Astrocyte of the hippocampus (primary cell): ENCODE results near the gene RAG1.
A peak's percentile ranks its signal among the peaks of the same experiment; 100 is the strongest.
"Not testable (repeated sequence)": the region's sequence is repeated elsewhere in the genome, so short reads cannot be mapped to it uniquely, and the experiment has no call there.

ENCODE experiments used
- DNase-seq: peaks from one replicate; pipeline ENCODE4 v3.0.0; 2011; ENCODE audit warnings: low read depth, low spot score

Gene RAG1

DNA sequence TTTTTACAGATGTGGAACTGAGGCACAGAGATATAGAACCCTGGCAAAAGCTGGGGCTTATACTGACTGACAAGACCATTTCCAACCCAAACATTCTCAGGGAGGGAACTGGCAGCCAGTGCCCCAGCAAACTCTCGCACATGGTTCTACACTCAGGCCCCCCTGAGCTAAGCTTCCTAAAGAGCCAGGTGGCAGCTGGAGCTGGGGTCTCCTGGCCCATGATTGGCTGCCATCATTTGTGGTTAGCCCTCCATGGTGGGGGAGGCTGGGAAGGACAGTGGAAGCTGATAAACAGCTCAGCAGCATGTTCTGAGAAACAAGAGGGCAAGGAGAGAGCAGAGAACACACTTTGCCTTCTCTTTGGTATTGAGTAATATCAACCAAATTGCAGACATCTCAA lies at the start of gene RAG1:
Gene RAG1 (plus strand): TSS at position 314 of the 400 bp plus-strand sequence. CDS start 5,298 bp downstream, outside the sequence.
- no peak for DNase-seq

DNA sequence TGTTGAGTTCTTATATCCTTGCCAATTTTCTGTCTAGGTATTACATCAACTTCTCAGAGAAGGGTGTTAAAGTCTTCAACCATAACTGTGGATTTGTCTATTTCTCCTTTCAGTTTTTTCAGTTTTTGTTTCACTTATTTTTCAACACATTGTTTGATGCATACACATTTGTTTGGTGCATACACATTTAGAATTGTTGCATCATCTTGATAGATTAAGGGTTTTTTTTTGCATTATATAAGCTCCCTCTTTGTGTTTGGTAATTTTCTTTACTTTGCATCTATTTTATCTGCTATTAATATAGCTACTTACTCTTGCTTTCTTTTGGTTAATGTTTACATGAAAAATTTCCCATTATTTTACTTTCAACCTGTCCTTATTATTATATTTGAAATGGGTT lies 37.0 kb upstream of the RAG1 start:
- DNase-seq: no peak

DNA sequence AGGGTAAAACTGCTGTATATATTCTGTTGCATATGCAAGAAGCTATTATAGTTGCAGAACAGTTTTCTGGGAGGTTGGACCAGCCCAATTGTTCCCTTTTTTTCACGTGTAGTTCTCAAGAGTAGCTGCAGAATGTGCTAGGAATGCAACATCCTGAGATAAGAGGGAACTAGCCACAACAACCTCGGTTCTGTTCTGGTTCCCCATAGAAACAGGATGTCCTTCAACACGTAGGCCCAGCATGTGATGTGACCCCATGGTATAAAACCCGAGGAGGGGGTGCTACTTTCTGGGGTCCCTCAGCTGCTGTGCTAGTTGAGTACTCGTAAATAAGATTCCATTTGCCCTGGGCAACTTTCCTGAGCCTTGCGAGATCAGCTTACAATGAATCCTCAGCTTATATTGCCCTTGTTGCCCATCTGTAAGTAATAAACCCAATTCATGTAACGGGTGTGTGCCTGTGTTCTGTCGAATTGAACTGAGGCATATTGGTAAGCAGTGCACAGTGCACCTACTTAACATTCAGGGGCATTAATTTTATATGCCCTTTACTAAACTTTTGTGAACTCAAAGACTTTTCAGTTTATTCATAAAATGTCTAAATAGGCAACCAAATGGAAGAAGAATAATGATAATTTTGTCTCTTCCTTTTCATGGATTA lies 34.7 kb upstream of the RAG1 start:
- DNase-seq: peak; percentile 12

DNA sequence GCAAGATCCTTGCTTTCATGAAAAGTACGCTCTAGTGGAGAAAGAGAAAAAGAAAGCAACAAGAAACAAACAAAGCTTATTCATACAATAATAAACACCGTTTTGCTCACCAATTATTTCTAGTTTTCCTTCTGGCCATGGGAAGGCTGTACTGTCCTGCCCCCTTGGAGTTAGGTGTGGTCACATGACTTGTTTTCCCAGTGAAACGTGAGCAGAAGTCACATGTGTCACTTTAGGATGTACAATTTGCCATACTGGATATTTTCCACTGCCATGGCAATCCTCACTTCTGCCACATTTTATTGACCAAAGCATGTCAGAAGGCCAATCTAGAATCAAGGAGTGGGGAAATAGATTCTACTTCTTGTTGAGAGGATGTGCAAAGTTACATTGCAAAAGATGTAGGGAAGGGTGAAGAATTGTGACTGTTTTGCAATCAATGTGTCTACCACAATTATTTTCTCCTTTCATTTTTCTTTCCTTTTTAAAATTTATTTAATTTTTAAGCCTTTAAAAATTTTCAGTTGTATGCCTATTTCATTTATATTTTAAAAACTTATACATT lies 33.4 kb upstream of the RAG1 start:
- no peak for DNase-seq

DNA sequence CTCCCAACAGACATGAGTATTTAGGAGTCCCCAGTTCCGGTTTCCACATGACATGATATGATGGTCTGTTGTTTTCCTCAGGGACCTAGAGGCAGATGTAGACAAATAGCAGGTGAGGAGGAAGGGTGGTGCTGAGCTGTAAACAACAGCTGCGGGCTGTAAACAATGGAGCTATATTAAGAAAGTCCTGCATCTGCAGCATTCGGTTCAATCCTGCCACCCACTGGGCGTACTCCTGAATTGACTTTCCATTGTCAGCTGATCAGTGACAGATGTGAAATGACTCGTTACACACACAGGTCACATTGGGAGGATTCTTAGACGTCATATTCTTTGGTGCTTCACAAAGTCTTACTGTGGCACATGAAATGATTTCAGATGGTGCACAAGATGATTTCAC lies 26.8 kb upstream of the RAG1 start:
- DNase-seq: peak; percentile 46

DNA sequence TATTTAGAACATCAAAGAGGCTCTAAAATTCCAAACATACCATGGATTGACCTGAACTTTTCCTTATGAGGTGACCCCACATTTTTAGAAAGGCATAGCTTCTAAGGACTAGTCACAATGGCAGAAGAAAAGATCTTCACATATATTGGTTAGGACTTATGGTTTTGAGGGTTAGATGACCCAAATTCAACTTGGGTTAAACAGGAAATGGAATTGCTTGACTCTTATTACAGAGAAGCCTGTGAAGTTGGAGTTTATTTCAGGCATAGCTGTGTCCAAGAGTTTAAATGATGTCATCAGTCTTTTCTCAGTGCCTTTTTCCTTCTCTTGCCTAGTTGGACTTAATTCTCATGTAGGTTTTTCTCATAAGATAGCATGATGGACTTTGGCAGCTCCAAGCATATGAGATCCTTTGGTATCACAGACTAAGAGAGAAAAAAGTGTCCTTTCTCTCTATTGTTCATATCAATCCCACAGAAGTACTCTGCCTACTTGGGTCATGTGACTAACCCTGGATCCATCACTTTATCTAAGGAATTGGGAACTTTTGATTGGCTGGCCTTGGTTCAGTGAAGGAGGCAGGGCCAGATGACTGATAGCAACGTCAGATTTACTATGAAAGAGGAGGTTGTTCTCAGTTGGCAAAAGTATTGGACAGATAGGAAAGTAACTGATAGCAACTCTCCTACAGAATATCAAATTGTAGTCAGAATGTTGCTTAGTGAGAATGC lies 17.3 kb upstream of the RAG1 start:
- no peak for DNase-seq

DNA sequence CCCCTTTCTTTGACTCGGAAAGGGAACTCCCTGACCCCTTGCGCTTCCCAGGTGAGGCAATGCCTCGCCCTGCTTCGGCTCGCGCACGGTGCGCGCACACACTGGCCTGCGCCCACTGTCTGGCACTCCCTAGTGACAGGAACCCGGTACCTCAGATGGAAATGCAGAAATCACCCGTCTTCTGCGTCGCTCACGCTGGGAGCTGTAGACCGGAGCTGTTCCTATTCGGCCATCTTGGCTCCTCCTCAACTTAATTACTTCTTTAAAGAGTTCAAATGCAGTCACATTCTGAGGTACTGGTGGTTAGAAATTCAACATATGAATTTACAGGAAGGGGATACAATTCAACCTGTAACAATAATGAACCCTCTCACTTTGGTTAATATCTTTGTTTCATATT lies 10.4 kb upstream of the RAG1 start:
- not testable (repeated sequence) for DNase-seq

DNA sequence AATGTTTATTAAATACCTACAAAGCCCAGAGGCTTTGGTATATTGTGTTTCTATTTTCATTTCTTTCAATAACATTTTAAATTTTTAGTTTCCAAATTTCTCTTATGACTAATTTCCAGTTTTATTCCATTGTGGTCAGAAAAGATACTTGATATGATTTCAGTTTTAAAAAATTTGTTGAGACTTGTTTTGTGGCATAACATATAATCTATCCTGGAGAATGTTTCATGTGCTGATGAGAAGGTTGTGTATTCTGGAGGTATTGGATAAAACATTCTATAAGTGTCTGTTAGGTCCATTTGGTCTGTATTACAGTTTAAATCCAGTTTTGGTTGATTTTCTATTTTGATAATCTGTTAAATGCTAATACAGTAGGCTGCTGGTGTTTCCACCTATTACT lies 9.8 kb upstream of the RAG1 start:
- no peak for DNase-seq

DNA sequence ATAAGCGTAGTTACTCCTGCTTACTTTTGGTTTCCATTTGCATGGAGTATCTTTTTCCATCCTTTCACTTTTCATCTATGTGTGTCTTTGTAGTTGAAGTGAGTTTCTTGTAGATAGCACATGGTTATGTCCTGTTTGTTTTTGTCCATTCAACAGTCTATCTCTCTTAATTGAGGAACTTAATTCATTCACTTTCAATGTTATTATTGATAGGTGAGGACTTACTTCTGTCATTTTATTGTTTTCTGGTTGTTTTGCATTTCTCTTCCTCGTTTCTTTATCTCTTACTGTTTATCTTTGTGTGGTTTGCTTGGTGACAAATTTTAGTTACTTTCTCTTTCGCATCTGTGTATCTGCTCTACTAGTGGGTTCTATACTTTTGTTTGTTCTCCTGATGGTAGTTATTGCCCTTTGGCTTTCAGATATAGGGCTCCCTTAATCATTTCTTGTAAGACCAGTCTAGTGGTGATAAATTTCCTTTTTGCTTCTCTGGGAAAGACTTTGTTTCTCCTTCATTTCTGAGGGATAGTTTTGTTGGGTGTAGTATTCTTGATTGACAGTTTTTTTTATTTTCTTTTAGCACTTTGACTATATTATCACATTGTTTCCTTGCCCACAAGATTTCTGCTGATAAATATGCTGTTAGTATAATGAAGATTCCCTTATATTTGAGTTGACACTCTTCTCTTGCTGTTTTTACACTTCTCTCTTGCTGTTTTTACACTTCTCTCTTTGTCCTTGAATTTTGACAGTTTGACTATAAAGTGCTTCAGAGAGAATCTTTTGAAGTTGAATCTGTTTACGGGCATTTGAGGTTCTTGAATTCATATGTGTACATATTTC lies 9.0 kb upstream of the RAG1 start:
- no peak for DNase-seq

DNA sequence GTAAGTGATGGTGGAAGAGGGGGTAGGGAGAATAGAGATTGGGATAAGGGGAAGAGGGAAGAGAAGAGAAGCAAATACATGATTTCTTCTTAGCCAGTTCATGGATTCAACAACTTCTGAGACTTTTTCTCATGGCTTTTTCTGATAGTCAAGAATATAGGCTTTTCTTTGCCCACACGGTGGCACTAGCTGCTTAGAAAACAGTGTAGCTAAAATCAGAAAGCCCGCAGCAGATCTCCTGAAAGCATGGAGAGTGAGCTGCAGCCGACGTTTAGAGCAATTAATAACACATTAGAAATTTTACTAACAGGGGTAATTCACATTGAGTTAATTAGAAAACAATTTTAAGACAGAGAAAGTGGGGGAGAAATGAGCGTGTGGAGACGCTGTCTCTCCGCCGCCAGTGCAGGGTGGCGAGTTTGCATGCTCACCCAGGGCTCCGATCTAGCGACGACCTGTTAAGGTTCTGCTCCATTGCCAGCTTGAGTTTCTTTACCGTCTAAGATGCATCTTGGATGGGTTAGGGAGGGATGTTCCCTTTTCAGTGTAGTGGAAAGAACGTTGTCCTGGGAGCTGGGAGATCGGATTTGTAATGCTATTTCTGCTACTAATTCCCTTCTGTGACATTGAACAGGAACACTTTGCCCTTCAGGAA lies 3.3 kb upstream of the RAG1 start:
- peak; percentile 79 for DNase-seq

DNA sequence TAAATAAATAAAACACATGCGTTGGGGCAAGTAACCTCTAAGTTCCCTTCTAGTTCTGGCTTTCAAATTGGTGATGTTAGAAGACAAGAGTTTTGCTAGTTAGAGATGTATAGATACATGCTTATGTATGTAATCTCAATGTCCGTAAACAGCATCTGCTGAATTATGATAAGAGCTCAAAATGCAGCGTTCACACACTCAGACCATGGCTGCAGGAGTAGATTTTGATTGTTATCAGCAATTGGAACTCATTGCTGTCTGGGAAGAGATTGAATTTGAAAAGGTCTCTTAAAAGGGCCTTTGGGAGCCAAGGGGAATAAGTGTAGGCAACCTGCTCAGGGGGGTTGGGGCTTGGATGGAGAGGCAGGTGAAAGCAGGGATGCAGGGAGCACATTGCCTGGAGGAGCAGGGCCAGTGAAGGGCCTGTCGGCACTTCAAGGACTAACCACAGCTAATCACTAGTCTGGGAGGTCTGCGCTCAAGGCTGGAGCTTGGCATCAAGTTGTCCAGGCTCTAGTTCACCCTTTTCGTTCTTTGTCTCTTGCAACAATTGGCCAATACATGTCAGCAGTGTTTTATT lies 2.7 kb upstream of the RAG1 start:
- DNase-seq: no peak

DNA sequence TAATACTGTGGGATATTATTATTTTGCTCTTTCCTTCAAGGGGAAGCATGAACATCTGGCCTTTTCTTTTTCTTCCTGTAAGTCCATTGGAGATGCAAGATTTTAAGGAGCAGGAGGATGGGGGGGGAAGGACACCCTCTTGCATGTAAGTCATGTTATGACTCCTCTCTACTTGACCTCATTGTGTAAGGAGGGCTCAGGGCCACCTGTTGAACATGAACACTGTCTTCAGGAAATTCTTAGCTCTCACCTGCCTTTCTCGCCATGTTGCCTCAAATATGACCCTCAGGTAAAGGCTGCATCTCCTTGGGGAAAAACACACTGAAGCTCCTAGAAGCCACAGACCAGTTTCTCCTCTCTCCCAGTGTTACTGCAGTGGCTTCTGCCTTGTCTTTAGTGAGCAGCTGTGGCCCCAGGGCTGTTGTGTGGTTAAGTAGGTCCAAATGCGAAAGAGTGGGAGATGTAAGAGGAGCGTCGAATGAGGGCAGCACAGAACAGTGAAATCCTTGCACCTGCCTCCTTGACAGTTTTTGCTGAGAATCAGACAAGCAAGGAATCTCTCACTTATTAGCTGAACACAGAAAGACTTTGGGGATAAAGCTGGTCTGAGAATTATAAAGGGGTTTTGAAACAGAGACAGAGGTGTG lies 1.3 kb upstream of the RAG1 start:
- DNase-seq: no peak

DNA sequence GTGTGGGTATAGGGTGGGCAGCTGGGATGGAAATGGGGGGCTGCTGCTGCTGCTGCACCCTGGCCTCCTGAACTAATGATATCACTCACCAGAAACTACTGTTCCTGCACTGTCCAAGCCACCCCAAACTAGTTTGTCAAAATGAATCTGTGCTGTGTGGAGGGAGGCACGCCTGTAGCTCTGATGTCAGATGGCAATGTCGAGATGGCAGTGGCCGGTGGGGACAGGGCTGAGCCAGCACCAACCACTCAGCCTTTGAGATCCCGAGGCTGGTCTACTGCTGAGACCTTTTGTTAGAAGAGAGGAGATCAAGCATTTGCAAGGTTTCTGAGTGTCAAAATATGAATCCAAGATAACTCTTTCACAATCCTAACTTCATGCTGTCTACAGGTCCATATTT lies 1.3 kb downstream of the RAG1 start:
- DNase-seq: no peak

DNA sequence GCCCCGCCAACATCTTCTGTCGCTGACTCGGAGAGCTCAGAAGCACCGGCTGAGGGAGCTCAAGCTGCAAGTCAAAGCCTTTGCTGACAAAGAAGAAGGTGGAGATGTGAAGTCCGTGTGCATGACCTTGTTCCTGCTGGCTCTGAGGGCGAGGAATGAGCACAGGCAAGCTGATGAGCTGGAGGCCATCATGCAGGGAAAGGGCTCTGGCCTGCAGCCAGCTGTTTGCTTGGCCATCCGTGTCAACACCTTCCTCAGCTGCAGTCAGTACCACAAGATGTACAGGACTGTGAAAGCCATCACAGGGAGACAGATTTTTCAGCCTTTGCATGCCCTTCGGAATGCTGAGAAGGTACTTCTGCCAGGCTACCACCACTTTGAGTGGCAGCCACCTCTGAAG lies 6.7 kb downstream of the RAG1 start:
- peak; percentile 9 for DNase-seq

DNA sequence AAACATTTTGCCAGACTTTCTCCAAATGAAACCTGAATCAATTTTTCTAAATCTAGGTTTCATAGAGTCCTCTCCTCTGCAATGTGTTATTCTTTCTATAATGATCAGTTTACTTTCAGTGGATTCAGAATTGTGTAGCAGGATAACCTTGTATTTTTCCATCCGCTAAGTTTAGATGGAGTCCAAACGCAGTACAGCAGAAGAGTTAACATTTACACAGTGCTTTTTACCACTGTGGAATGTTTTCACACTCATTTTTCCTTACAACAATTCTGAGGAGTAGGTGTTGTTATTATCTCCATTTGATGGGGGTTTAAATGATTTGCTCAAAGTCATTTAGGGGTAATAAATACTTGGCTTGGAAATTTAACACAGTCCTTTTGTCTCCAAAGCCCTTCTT lies 9.6 kb downstream of the RAG1 start:
- no peak for DNase-seq

DNA sequence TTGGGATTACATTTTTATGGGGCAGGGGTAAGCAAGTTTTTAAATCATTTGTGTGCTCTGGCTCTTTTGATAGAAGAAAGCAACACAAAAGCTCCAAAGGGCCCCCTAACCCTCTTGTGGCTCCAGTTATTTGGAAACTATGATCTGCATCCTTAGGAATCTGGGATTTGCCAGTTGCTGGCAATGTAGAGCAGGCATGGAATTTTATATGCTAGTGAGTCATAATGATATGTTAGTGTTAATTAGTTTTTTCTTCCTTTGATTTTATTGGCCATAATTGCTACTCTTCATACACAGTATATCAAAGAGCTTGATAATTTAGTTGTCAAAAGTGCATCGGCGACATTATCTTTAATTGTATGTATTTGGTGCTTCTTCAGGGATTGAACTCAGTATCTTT lies 10.1 kb downstream of the RAG1 start:
- DNase-seq: peak; percentile 86

DNA sequence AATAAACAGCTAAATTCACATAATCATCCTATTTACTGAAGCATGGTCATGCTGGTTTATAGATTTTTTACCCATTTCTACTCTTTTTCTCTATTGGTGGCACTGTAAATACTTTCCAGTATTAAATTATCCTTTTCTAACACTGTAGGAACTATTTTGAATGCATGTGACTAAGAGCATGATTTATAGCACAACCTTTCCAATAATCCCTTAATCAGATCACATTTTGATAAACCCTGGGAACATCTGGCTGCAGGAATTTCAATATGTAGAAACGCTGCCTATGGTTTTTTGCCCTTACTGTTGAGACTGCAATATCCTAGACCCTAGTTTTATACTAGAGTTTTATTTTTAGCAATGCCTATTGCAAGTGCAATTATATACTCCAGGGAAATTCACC lies 10.7 kb downstream of the RAG1 start:
- DNase-seq: no peak

DNA sequence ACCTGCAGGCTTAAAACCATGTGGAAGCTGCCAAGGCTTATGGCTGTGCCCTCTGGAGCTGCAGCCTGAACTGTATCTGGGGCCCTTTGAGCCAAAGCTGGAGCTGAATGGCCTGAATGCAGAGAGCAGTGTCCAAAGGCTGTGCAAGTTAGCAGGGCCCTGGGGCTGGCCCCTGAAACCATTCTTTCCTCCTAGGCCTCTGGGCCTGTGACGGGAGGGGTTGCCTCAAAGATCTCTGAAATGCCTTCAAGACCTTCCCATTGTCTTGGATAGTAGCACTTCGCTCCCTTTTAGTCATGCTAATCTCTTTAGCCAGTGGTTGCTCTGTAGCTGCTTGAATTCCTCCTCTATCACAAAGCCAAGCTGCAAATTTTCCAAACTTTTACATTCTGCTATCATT lies 13.7 kb downstream of the RAG1 start:
- DNase-seq: no peak

DNA sequence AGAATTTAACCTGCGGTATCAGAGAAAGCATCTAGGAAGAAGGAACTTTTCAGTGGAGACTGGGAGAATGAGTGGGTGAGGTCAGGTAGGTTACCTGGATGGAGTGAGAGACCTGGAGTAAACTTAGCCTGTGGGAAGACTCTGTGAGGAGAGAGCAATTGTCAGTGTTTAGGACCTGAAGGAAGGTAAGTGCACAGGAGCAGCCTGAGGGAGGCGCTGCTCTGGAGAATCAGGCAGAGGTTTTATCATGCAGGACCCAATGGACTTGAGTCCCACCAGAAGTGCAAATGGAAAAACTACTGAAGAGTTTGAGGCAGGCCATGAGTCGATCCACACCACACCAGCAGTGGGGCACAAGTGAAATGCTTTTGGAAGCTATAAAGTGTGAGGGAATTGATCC lies 15.9 kb downstream of the RAG1 start:
- DNase-seq: no peak

DNA sequence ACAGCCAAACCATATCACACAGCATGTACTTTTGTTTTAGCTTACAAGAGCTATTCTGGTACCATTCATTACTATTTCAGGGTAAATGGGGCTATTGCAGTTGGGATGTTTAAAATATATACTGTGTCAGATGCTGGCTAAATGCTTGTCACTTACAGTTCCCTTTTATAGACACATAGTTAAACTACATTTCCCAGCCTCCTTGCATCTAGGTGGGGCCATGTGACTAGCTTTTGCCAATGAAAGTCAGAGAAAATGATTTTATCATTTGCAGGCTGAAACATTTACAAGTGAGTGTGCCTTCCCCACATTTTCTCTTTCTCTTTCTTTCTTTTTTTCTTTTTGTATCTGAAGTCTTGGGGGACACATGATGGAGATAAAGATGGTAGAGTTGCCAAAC lies 18.7 kb downstream of the RAG1 start:
- no peak for DNase-seq

DNA sequence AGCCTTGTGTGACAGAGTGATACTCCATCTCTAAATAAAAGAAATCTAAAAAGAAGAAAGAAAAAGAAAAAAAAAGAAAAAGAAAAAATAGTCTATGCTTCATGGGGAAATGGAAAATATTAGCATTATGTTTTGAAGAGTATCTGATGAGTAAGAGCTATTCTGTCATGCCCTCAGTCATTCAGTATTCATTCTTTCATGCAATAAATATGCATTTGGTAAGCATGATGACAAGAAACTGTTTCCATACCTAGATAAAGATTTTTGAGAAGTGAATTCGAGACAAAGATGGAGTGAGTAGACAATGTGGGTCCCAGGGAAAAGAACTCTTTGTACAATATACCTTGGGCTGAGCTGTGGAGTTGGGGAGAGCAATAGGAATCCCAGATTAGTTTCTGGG lies 20.3 kb downstream of the RAG1 start:
- DNase-seq: no peak
